Renal cortical epithelial cell (primary cell): Measurements from ENCODE around the gene MYO1E. TPM values are rescaled to one million over a fixed set of nuclear protein-coding genes. Genes with fewer than 3 reads are reported as not detected.

Experiments
- total RNA-seq: library from RNA; depleted of rRNA; stranded (reverse); fragments of >200 nt; gene quantifications from 2 replicates; pipeline ENCODE4 v1.2.3, GENCODE V29; 2014

The MYO1E gene
- total RNA-seq, 1 donor from 2014 or later: 694 TPM

Other genes starting within 250 kb of the MYO1E start
- gene LDHAL6B, start 166.0 kb downstream of the MYO1E start, total RNA-seq: not detected in 2 replicates
- gene FAM81A, start 65.3 kb upstream of the MYO1E start, total RNA-seq: 0.52 and 1.4 TPM in 2 replicates
- gene GCNT3, start 238.9 kb upstream of the MYO1E start, total RNA-seq: 10.3 and 41.3 TPM in 2 replicates